Body of pancreas (tissue), 4 donors: ENCODE measurements around the gene APLP1.

Experiments
- CTCF ChIP-seq, 7 experiments: fragments of 450-650 bp in 4 of 7; fragments of 200-600 bp in 3 of 7; sonication (generic) in 3 of 7; IDR thresholded peaks; one replicate each; pipeline ENCODE4 v1.5.1; 2016 to 2019; ENCODE audit warnings: antibody characterized with exemption in 7 of 7
- POLR2A ChIP-seq, 3 donors: fragments of 450-650 bp; IDR thresholded peaks; one replicate each; pipeline ENCODE4 v1.6.1; 2016; ENCODE audit warnings: antibody characterized with exemption in 3 of 3, mild to moderate bottlenecking in 2 of 3

DNA sequence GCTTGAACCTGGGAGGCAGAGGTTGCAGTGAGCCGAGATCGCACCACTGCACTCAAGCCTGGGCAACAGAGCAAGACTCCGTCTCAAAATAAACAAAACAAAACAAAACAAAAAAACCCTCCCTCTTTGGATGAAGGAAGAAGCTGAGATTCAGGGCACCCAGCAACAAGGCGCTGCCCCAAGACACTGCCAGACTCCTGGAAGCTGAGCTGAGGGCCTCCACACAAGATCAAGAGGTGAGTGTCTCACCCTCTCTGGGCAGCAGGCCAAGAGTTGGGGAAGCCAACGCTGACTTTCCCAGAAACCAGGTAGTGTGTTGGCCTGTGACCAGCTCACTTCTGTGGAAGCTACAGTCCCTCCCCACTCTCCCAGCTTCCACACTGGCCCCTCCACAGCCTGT lies 43.4 kb downstream of the APLP1 start:
- TF ChIP-seq CTCF (IDR thresholded peaks at IDR 0.05) = no peak
- TF ChIP-seq POLR2A (IDR thresholded peaks at IDR 0.05) = no peak
